B cell (primary cell): ENCODE results near the gene SORD. TPM values are rescaled to one million over a fixed set of nuclear protein-coding genes. Genes with fewer than 3 reads are reported as not detected.

ENCODE experiments used
- ATAC-seq: fragments of 200-7000 bp; cut with Tn5 transposase; one replicate; pipeline ENCODE4 v1.10.0; 2021; ENCODE audit warnings: low read depth, mild to moderate bottlenecking, moderate number of reproducible peaks, moderate library complexity
- CTCF ChIA-PET: fragments of 350-600 bp; sonication (Branson Sonifier 250); formaldehyde crosslinking; loops from one replicate; lab custom pipeline; 2021; ENCODE audit warnings: antibody characterized with exemption, inconsistent platforms; lab: Charles Lee
- POLR2A ChIA-PET: fragments of 350-600 bp; sonication (Branson Sonifier 250); formaldehyde crosslinking; loops from one replicate; lab custom pipeline; 2021; ENCODE audit warnings: antibody characterized with exemption; lab: Charles Lee
- DNase-seq: peaks from one replicate; pipeline ENCODE4 v3.0.0; 2013
- H2AFZ ChIP-seq: 2 replicates; pipeline ENCODE4 v1.6.1; 2012; ENCODE audit warnings: mild to moderate bottlenecking, low read depth, low read length; ENCODE audit not compliant: insufficient read depth, poor library complexity, severe bottlenecking
- H3K27ac ChIP-seq, 2 donors: 1 replicate in 1 of 2; 2 replicates in 1 of 2; pipeline ENCODE4 v1.5.1; 2012 to 2013; ENCODE audit warnings: low read length in 2 of 2, mild to moderate bottlenecking in 2 of 2, moderate library complexity in 1 of 2
- H3K27me3 ChIP-seq, 4 experiments: fragments of 200-600 bp in 1 of 4; sonication (generic) in 1 of 4; replicated peaks in 1 of 4; 1 replicate in 2 of 4; 2 replicates in 2 of 4; pipeline versions ENCODE4 v1.6.1 to v1.7.0; 2013 to 2016; ENCODE audit warnings: low read length in 3 of 4, mild to moderate bottlenecking in 2 of 4, mixed read lengths in 1 of 4, moderate library complexity in 1 of 4; ENCODE audit not compliant: insufficient read depth in 4 of 4, control insufficient read depth in 3 of 4; ENCODE audit errors: control extremely low read depth in 1 of 4
- H3K36me3 ChIP-seq, 2 experiments: replicated peaks in 1 of 2; 1 replicate in 1 of 2; 2 replicates in 1 of 2; pipeline versions ENCODE4 v1.6.1 to v1.7.1; 2013; ENCODE audit warnings: low read length in 1 of 2; ENCODE audit not compliant: insufficient read depth in 2 of 2, control insufficient read depth in 1 of 2; ENCODE audit errors: control extremely low read depth in 1 of 2, extremely low read depth in 1 of 2
- H3K4me1 ChIP-seq, 2 donors: fragments of 200-600 bp in 1 of 2; sonication (generic) in 1 of 2; 1 replicate in 1 of 2; 2 replicates in 1 of 2; pipeline versions ENCODE4 v1.5.1 to v1.6.1; 2013 to 2017; ENCODE audit warnings: low read length in 2 of 2; ENCODE audit not compliant: control insufficient read depth in 2 of 2, insufficient read depth in 2 of 2
- H3K4me2 ChIP-seq: replicated peaks from 2 replicates; pipeline ENCODE3; 2012; ENCODE audit warnings: mild to moderate bottlenecking, low read depth, low read length; ENCODE audit not compliant: poor library complexity, severe bottlenecking
- H3K4me3 ChIP-seq, 5 experiments: fragments of 200-600 bp in 1 of 5; sonication (generic) in 1 of 5; 1 replicate in 3 of 5; 2 replicates in 2 of 5; pipeline versions ENCODE4 v1.5.1 to v1.7.0; 2011 to 2016; ENCODE audit warnings: low read length in 4 of 5, mild to moderate bottlenecking in 4 of 5, low read depth in 2 of 5, control low read depth in 1 of 5, moderate library complexity in 1 of 5; ENCODE audit not compliant: insufficient read depth in 1 of 5; ENCODE audit errors: control extremely low read depth in 1 of 5, extremely low read depth in 1 of 5
- H3K79me2 ChIP-seq: fragments of 200-600 bp; sonication (generic); one replicate; pipeline ENCODE4 v1.6.0; 2016; ENCODE audit warnings: low read length; ENCODE audit not compliant: control insufficient read depth, insufficient read depth
- H3K9ac ChIP-seq: fragments of 200-600 bp; sonication (generic); 2 replicates; pipeline ENCODE4 v1.6.1; 2017; ENCODE audit warnings: mild to moderate bottlenecking, low read length, moderate library complexity
- H3K9me3 ChIP-seq, 3 donors: one replicate each; pipeline versions ENCODE4 v1.6.1 to v1.7.1; 2013; ENCODE audit warnings: low read length in 2 of 3; ENCODE audit not compliant: control insufficient read depth in 2 of 3, insufficient read depth in 1 of 3; ENCODE audit errors: control extremely low read depth in 1 of 3
- H4K20me1 ChIP-seq: 2 replicates; pipeline ENCODE4 v1.6.0; 2012; ENCODE audit warnings: mild to moderate bottlenecking, low read length; ENCODE audit not compliant: insufficient read depth, control insufficient read depth, poor library complexity, severe bottlenecking
- H3K27ac Mint-ChIP-seq: one replicate; pipeline ENCODE4 v1.8.0; 2021; ENCODE audit warnings: mixed read lengths
- H3K27me3 Mint-ChIP-seq: one replicate; pipeline ENCODE4 v1.8.0; 2021; ENCODE audit warnings: mixed read lengths
- H3K4me1 Mint-ChIP-seq: one replicate; pipeline ENCODE4 v1.8.0; 2021; ENCODE audit warnings: mixed read lengths
- H3K4me3 Mint-ChIP-seq: one replicate; pipeline ENCODE4 v1.8.0; 2021; ENCODE audit warnings: mixed read lengths
- H3K9me3 Mint-ChIP-seq: one replicate; pipeline ENCODE4 v1.8.0; 2022; ENCODE audit warnings: mixed read lengths; ENCODE audit not compliant: insufficient read depth
- EZH2 ChIP-seq: IDR thresholded peaks from 2 replicates; pipeline ENCODE4 v1.6.1; 2012; ENCODE audit warnings: borderline replicate concordance, low read depth, mild to moderate bottlenecking, moderate library complexity, low read length; ENCODE audit not compliant: insufficient read depth, poor library complexity, severe bottlenecking
- WGBS: methylation state at CpG from one replicate; pipeline ENCODE4 v1.1.5; 2013; ENCODE audit warnings: missing lambda C conversion rate; ENCODE audit not compliant: insufficient coverage; 5-methylcytosine and 5-hydroxymethylcytosine counted together
- intact Hi-C: fragments of 100-400 bp; cut with micrococcal nuclease; formaldehyde crosslinking; loops from one replicate; pipeline ENCODE4 v1.10.0; 2022
- polyA plus RNA-seq: library from polyadenylated mRNA; depleted of rRNA; stranded (reverse); fragments of >200 nt; gene quantifications from 2 replicates; pipeline ENCODE4 v1.2.3, GENCODE V29; 2012
- total RNA-seq, 2 donors: library from RNA; stranded (reverse); fragments of 120-200 nt in 1 of 2; gene quantifications; 1 replicate in 1 of 2; 2 replicates in 1 of 2; pipeline versions ENCODE4 v1.2.3 to v1.2.4, GENCODE V29; 2013 to 2022
- TF ChIP-seq, protein P1 (sequence below): fragments of 200-600 bp; IDR thresholded peaks from one replicate; pipeline ENCODE4 v1.8.0; 2022; ENCODE audit warnings: antibody characterized with exemption, mild to moderate bottlenecking

The SORD gene
- total and polyA plus RNA-seq, 2 donors (not counting 1 experiment from before 2014, with no cell fraction given): 22.2 to 25.8 TPM

DNA sequence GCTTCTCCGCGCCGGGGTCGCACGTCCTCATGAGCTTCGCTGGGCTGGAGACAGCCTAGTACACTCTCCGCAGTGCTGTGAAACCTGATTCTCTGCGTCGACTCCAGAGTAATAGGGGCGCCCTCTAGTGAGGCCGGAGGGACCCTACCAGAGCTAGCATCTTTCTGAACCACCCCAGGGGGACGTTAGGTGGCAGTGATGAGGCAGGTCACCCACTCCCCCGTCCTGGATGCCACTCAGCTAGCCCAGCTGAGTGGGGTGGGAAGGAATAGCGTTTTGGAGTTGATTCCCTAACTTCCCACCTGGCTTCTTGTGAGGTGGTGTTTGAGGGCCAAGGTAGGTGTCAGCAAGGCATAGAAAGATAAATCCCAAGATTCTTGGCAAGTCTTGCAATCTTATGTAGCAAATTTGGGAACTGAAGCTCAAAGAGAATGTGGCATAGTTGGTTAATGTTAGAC, 95.2 kb downstream of the SORD start:
- no peaks in the 10 kb centered on the region for H3K79me2 ChIP-seq
- peak overlapping the region; percentile 76 for H3K4me2 ChIP-seq
- no peaks in the 10 kb centered on the region for H4K20me1 ChIP-seq
- H3K4me3 Mint-ChIP-seq: peak overlapping the region; percentile 80
- H3K4me3 ChIP-seq: peak overlapping the region in 3 of 5 experiments; percentile 36 to 60 (median 44)
- peaks cover 36% of the 10 kb centered on the region for H3K4me1 Mint-ChIP-seq
- WGBS: 0% methylated on average over 9 of the region's 14 CpGs
- no peak overlapping the region for H3K27ac ChIP-seq
- DNase-seq: peak; percentile 92
- H3K9me3 ChIP-seq: peaks cover 0 to 29% (median 0%) of the 10 kb centered on the region in 3 donors
- TF ChIP-seq EZH2: no peak
- TF ChIP-seq, protein P1, sequence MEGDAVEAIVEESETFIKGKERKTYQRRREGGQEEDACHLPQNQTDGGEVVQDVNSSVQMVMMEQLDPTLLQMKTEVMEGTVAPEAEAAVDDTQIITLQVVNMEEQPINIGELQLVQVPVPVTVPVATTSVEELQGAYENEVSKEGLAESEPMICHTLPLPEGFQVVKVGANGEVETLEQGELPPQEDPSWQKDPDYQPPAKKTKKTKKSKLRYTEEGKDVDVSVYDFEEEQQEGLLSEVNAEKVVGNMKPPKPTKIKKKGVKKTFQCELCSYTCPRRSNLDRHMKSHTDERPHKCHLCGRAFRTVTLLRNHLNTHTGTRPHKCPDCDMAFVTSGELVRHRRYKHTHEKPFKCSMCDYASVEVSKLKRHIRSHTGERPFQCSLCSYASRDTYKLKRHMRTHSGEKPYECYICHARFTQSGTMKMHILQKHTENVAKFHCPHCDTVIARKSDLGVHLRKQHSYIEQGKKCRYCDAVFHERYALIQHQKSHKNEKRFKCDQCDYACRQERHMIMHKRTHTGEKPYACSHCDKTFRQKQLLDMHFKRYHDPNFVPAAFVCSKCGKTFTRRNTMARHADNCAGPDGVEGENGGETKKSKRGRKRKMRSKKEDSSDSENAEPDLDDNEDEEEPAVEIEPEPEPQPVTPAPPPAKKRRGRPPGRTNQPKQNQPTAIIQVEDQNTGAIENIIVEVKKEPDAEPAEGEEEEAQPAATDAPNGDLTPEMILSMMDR: peak; percentile 100
- peaks cover 69% of the 10 kb centered on the region for H3K27me3 Mint-ChIP-seq
- H3K9me3 Mint-ChIP-seq: no peaks in the 10 kb centered on the region
- peak overlapping the region; percentile 41 for H3K9ac ChIP-seq
- no peaks in the 10 kb centered on the region for H3K36me3 ChIP-seq
- H3K27ac Mint-ChIP-seq: no peak overlapping the region
- intact Hi-C loops: loop anchor here (2.0 to 10.0 kb wide), 5 partner anchors 49 to 341 kb away; no protein-coding TSS in a partner anchor
- peak overlapping the region; percentile 54 for H2AFZ ChIP-seq
- H3K27me3 ChIP-seq: peaks cover 0 to 70% (median 47%) of the 10 kb centered on the region in 4 experiments
- CTCF ChIA-PET: interaction anchor here (0.5 to 3.6 kb wide), 66 partner anchors 9 to 496 kb away, joined by 3 to 58 read pairs (median 4); partner anchors contain the start of genes DUOX1, DUOXA1, GATM and SORD
- ATAC-seq: peak; percentile 98
- peaks cover 38 to 45% of the 10 kb centered on the region in 2 donors for H3K4me1 ChIP-seq
- POLR2A ChIA-PET: interaction anchor here (0.6 to 1.1 kb wide), 4 partner anchors 70 to 580 kb away, joined by 3 to 5 read pairs (median 4); partner anchors contain the start of gene SORD

DNA sequence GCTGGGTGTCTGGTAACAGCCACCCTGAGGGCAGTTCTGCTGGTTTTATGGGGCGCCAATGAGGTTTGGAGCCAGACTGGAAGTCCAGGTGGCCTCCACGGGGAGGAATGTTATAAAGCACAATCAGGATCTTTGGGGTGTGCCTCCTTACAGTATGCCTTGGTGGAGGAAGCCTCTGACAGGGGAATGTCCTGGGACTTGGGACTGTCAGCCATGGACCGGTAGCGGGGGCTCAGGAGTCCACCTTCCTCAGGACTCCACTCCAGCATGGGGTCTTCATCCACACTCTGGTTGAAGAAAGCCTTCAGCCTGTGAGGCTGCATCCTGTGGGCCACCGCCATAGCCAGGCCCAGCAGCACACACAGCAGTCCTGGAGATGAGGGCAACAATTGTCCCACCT, 96.0 kb downstream of the SORD start:
- Mint-ChIP-seq H3K9me3 (no peaks in the 10 kb centered on the region), H3K27me3 (peaks cover 64% of the 10 kb centered on the region), H3K27ac (no peak overlapping the region), H3K4me3 (no peak overlapping the region), H3K4me1 (peaks cover 28% of the 10 kb centered on the region)
- WGBS: 91% methylated on average over 5 of the region's 5 CpGs
- no peaks in the 10 kb centered on the region for H3K79me2 ChIP-seq
- H3K36me3 ChIP-seq: no peaks in the 10 kb centered on the region
- peaks cover 0 to 24% (median 0%) of the 10 kb centered on the region in 3 donors for H3K9me3 ChIP-seq
- intact Hi-C loops: loop anchor here (2.0 to 10.0 kb wide), 5 partner anchors 48 to 340 kb away; no protein-coding TSS in a partner anchor
- TF ChIP-seq, protein P1: no peak
- TF ChIP-seq EZH2: no peak
- peaks cover 29 to 37% of the 10 kb centered on the region in 2 donors for H3K4me1 ChIP-seq
- no peak overlapping the region for H3K9ac ChIP-seq
- no peak for DNase-seq
- ChIA-PET POLR2A (no interaction called here), CTCF (interaction anchor here (1.0 to 3.6 kb wide), 29 partner anchors 8 to 495 kb away, joined by 3 to 58 read pairs (median 8); partner anchors contain the start of genes DUOX1, DUOXA1, GATM and SORD)
- ATAC-seq: no peak
- no peaks in the 10 kb centered on the region for H4K20me1 ChIP-seq
- no peak overlapping the region for H2AFZ ChIP-seq
- H3K27me3 ChIP-seq: peaks cover 0 to 67% (median 38%) of the 10 kb centered on the region in 4 experiments
- no peak overlapping the region for H3K4me2 ChIP-seq
- no peak overlapping the region for H3K27ac ChIP-seq
- H3K4me3 ChIP-seq: no peak overlapping the region
